ENCODE measurements around the gene GUCA2A.

The GUCA2A gene

DNA sequence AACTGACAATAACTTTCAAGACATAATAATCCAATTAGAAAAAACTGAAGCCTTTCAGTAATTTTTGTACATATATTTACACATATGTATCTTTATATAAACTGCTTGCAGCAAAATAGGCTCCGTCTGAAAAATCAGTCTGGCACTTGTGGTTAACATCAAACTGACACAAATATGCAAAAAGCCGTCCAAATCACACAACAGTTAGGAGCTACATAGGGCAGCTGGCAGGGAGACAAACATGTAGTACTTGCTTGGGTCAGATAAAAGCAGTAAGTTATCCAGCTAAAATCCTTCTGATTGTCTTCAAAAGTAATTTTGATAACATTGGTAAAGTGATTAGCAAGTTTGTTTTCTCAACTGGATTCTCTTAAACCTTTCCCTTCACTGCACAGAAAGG is 14.7 kb upstream of the GUCA2A start:
- no peak for TF ChIP-seq CTCF (conservative IDR thresholded peaks at IDR 0.05; ENCODE audit: control insufficient read depth, insufficient read depth, low read depth, low read length)
- peak; percentile 55 for DNase-seq (ENCODE audit: low read depth)

DNA sequence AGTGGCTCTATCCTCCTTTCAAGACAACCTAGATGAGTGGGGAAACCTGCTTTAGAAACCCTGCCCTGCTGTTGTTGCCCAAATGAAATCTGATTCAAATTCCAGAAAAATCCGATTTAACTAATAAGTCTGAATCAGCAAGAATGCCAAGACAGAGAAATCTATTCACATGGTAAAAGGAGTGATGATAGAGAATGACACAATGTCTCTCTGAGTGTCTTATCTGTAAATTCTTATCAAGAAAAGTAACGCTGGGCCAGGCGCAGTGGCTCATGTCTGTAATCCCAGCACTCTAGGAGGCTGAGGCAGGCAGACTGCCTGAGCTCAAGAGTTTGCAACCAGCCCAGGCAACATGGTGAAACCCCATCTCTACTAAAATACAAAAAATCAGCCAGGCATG is 13.7 kb upstream of the GUCA2A start:
- TF ChIP-seq CTCF (conservative IDR thresholded peaks at IDR 0.05; ENCODE audit: control insufficient read depth, insufficient read depth, low read depth, low read length), result no peak
- DNase-seq (ENCODE audit: low read depth), result no peak
- H3K4me3 ChIP-seq (ENCODE audit: control insufficient read depth, low read depth, low read length), result no peak overlapping the region

More for the DNA sequence above, 14.7 kb upstream of the GUCA2A start:
- H3K4me3 ChIP-seq (ENCODE audit: control insufficient read depth, low read depth, low read length), result no peak overlapping the region

GRCh38 chr1:42177541-42177981 is 13.0 kb upstream of the GUCA2A start:
- H3K4me3 ChIP-seq (ENCODE audit: control insufficient read depth, low read depth, low read length), result no peak overlapping the region
- TF ChIP-seq CTCF (conservative IDR thresholded peaks at IDR 0.05; ENCODE audit: control insufficient read depth, insufficient read depth, low read depth, low read length), result no peak
- DNase-seq (ENCODE audit: low read depth), result peak; percentile 87

GRCh38 chr1:42176902-42177519 is 12.5 kb upstream of the GUCA2A start:
- DNase-seq (ENCODE audit: low read depth), result peak; percentile 63
- TF ChIP-seq CTCF (conservative IDR thresholded peaks at IDR 0.05; ENCODE audit: control insufficient read depth, insufficient read depth, low read depth, low read length), result peak; percentile 90
- no peak overlapping the region for H3K4me3 ChIP-seq (ENCODE audit: control insufficient read depth, low read depth, low read length)

DNA sequence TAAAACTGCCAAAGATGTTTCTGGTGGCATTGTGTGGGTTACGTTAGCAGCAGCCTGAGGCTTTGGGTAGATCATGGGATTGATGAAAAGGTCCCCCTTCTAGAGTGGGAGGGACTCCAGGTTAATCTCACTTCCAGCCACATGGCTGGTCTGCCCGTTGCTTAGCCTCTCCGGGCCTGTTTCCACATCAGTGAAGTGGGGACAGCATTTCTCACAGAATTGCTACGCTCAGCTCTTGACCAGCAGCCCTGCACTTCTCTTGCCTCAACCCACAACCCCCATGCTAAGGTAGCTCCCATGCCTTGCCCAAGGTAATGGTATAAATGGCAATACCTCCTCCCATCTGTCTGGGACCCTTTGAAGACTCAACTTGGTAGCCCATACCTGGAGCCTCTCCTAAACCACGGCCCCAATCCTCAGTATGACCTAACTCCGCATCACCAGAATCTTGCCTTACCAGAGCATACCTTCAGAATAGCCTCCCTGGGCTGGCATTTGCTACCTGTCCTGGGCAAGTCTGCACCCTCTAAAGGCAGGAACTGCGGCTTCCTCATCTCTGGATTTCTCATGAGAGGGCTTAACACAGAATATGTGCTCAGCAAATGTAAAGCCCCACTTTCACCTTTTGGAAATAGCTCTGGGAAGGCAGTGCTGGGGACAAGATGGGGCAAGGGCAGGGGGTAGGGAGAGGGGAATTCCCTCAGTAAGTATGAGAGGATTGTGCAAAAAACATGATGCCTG is 10.9 kb upstream of the GUCA2A start:
- no peak overlapping the region for H3K4me3 ChIP-seq (ENCODE audit: control insufficient read depth, low read depth, low read length)
- DNase-seq (ENCODE audit: low read depth), result no peak
- TF ChIP-seq CTCF (conservative IDR thresholded peaks at IDR 0.05; ENCODE audit: control insufficient read depth, insufficient read depth, low read depth, low read length), result no peak

DNA sequence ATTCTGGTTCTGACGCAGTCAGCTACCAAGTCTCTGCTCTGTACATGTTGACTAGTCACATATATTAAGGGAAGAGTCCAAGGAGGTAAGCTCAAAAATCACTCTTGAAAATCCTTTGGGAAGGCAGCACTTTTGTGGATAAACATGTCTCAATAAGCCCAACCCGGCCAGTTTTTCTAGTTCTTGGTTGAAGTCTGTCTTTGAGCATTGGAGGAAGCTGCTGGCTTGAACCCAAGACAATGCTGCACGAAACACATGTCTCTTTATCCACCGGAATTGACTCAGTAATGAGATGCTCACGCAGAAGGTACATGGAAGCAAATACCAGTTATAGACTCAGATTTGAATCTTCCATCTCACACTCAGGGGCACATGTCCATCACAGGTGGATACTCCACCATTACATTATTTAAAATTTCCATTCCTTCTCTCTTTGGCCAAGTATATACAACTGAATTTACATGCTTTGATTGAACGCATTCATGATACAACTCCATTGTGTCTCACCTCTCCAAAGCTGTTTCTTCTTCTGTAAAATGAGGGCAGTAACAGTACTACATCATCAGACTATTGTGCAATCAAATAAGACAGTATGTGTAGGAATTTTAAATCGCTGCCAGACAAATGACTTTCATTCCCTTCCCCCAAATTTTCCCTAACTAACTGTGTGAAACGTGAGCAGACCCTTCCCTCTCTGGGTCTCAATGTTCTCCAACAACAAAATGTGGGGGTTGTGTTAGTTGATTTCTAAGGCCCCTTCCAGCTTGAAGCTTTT is 9.6 kb upstream of the GUCA2A start:
- no peak overlapping the region for H3K4me3 ChIP-seq (ENCODE audit: control insufficient read depth, low read depth, low read length)
- peak; percentile 63 for DNase-seq (ENCODE audit: low read depth)
- TF ChIP-seq CTCF (conservative IDR thresholded peaks at IDR 0.05; ENCODE audit: control insufficient read depth, insufficient read depth, low read depth, low read length), result no peak
